GM19468 (cell line): ENCODE measurements around the gene SLC35F3.

Experiments used
- ATAC-seq: cut with Tn5 transposase; IDR thresholded peaks from one replicate; pipeline ENCODE4 v1.9.1; 2021; ENCODE audit warnings: mild to moderate bottlenecking, moderate library complexity, moderate number of reproducible peaks; ENCODE audit not compliant: unreplicated experiment; ENCODE audit errors: extremely low read depth

Gene SLC35F3

GRCh38 chr1:234371414-234371813 lies 466.9 kb downstream of the SLC35F3 start:
- no peak for ATAC-seq

GRCh38 chr1:234372011-234372757 lies 467.7 kb downstream of the SLC35F3 start:
- no peak for ATAC-seq

- peak; percentile 78 for ATAC-seq
Measured at GRCh38 chr1:234373064-234373958, 468.8 kb downstream of the SLC35F3 start, which contains the start of gene COA6. TSS of gene COA6 (plus strand) at chr1:234373456. CDS start at chr1:234373467, 11 bp downstream.

GRCh38 chr1:234373959-234374254 lies 469.4 kb downstream of the SLC35F3 start:
- ATAC-seq: no peak
